Neuron (in vitro differentiated cells): ENCODE results near the gene CTF1.
A peak's percentile ranks its signal among the peaks of the same experiment; 100 is the strongest.

Source experiments
- H2AFZ ChIP-seq: one replicate; pipeline ENCODE4 v1.6.1; 2013; ENCODE audit warnings: low read depth, mild to moderate bottlenecking, inconsistent platforms, low read length, moderate library complexity
- H3K27me3 ChIP-seq: one replicate; pipeline ENCODE4 v1.6.1; 2013; ENCODE audit warnings: low read length; ENCODE audit not compliant: insufficient read depth
- H3K36me3 ChIP-seq: one replicate; pipeline ENCODE4 v1.6.1; 2013; ENCODE audit warnings: low read length; ENCODE audit not compliant: insufficient read depth
- H3K4me1 ChIP-seq: one replicate; pipeline ENCODE4 v1.6.1; 2013; ENCODE audit warnings: low read length; ENCODE audit not compliant: insufficient read depth
- H3K4me3 ChIP-seq: 2 replicates; pipeline ENCODE4 v1.5.1; 2013; ENCODE audit warnings: mild to moderate bottlenecking, low read length, moderate library complexity
- H3K9me3 ChIP-seq: one replicate; pipeline ENCODE4 v1.6.1; 2013; ENCODE audit warnings: low read length

Gene CTF1

DNA sequence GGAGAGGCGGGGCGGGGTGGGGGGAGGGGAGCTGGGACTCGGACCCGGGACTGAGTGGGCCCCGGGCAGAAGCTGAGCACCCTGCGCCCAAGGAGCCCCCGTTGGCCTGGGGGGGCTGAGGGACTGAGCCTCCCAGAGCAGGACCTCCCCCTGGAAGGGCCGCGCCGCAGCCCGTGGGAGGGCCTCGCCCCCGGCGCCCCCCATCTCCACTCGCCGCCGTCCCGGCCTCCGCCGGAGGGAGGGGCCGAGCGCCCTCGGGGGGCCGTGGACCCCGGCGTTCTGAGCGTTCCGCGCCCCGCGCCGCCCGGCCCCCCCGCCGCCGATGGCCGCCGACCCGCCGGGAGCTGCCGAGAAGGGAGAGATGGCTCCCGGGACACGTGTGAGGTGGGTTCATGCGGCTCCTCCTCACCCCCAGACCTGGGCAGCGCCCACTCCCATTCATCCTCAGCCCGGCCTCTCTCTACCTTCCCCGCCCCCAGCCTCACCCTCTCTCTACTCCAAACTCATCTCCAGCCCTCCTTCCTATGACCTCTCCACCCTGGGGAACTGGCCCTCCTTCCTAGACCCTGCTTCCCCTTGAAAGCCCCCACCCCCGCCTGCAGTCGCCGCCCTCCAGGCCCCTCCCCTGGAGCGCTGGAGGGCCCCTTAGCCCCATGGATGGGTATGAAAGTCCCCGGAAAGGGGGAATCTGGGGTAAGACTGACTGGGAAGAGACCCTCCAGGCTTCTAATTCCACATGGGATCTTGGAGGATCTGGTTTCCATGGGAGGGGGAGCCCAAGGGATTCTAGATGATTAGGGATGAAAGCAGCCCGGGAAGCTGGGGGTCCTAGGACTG, 27.9 kb downstream of the CTF1 start:
- peaks cover 26% of the 10 kb centered on the region for H3K36me3 ChIP-seq
- H3K4me1 ChIP-seq, result peaks cover 18% of the 10 kb centered on the region
- H3K27me3 ChIP-seq, result no peaks in the 10 kb centered on the region
- H3K9me3 ChIP-seq, result no peaks in the 10 kb centered on the region
- H3K4me3 ChIP-seq, result peak overlapping the region; percentile 56
- no peak overlapping the region for H2AFZ ChIP-seq

DNA sequence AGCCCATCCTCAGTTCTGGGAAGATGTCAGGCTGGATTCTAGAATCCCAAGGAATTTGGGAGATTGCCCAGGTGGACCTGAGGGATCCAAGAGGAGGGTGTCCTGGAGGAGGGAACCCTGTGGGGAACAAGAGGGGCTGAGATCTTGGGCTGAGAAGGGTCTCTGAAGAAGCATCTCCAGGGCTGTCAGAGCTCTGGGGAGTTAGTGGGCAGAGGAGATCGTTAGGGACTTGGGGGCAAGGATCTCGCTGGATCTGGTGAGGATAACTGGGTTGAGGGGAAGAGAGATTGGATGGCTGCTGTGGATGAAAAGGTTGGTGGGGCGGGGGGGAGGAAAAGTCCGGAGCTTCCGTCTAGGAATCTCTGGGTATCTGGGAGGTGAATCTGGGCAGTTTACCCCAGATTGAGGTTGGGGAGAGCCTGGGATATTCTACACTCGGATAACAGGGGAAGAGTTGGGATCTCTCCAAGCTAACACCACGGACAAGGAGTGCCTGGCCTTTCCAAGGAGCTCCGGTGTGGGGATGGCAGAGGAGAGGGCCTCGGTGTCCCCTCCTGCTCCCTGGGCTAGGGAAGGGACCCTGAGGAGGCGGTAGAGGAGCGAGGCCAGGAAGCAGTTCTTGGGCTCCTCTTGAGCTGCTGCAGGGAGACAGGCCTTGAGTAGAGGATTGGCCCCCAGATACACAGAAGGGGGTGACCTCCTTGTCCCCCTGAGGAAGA, 28.7 kb downstream of the CTF1 start:
- no peak overlapping the region for H2AFZ ChIP-seq
- H3K27me3 ChIP-seq, result no peaks in the 10 kb centered on the region

DNA sequence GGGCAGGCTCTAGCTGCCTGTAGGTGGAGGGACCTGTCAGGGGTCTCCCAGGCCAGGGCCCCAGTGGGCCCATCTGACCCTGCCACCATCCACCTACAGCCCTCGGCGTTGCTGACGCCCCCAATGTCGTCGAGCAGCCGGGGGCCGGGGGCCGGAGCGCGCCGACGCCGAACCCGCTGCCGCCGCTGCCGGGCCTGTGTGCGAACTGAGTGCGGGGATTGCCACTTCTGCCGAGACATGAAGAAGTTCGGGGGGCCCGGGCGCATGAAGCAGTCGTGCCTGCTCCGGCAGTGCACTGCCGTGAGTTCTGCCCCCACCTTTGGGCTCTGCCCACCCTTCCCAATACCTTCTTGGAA, 29.2 kb downstream of the CTF1 start:
- H3K27me3 ChIP-seq, result no peaks in the 10 kb centered on the region
- H3K36me3 ChIP-seq, result peaks cover 35% of the 10 kb centered on the region
- peaks cover 18% of the 10 kb centered on the region for H3K4me1 ChIP-seq
- no peaks in the 10 kb centered on the region for H3K9me3 ChIP-seq
- H3K4me3 ChIP-seq, result no peak overlapping the region
- no peak overlapping the region for H2AFZ ChIP-seq

More for the DNA sequence above, 28.7 kb downstream of the CTF1 start:
- Histone ChIP-seq H3K4me1 (peaks cover 18% of the 10 kb centered on the region), H3K4me3 (peak overlapping the region; percentile 56), H3K9me3 (no peaks in the 10 kb centered on the region), H3K36me3 (peaks cover 30% of the 10 kb centered on the region)

DNA sequence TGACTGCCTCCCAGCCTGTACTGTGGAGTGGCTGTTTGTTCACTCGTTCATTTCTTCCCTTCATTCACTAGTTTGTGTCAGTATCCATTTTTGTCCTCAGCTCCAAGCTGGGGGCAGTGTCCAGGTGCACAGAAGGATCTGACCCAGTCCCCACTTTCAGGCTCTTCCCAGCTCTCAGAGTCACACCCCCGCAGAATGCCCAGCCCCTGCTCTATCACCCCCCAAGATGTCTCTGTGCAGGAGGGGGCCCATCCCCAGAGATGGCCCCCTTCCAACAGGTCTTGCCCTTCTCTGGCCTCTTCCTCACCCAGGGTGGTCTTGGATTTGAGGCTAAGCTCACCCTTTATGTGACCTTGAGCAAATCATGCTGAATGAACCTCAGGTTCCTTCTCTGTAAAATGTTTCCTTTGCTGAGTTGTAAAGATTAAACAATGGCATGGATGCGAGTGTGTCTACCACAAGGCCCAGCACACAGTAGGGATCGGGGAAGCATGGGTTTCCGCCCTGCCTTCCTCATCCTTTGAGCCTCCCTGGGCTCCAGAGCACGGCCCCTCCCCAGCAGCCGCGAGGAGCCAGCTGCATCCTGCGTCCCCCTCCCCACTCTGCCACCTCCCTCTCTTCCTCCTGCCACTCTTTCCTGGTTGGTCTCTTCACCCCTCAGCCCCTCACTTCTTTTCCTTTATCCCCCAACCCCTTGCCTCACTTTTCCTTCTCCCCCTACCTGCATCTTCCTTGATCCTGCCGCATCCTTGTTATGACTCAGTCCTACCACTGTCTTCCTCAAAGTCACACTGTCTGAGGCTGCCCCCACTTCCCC, 29.8 kb downstream of the CTF1 start:
- no peaks in the 10 kb centered on the region for H3K27me3 ChIP-seq
- peaks cover 41% of the 10 kb centered on the region for H3K36me3 ChIP-seq
- H3K4me1 ChIP-seq, result peaks cover 18% of the 10 kb centered on the region
- H2AFZ ChIP-seq, result no peak overlapping the region
- no peak overlapping the region for H3K4me3 ChIP-seq
- no peaks in the 10 kb centered on the region for H3K9me3 ChIP-seq

DNA sequence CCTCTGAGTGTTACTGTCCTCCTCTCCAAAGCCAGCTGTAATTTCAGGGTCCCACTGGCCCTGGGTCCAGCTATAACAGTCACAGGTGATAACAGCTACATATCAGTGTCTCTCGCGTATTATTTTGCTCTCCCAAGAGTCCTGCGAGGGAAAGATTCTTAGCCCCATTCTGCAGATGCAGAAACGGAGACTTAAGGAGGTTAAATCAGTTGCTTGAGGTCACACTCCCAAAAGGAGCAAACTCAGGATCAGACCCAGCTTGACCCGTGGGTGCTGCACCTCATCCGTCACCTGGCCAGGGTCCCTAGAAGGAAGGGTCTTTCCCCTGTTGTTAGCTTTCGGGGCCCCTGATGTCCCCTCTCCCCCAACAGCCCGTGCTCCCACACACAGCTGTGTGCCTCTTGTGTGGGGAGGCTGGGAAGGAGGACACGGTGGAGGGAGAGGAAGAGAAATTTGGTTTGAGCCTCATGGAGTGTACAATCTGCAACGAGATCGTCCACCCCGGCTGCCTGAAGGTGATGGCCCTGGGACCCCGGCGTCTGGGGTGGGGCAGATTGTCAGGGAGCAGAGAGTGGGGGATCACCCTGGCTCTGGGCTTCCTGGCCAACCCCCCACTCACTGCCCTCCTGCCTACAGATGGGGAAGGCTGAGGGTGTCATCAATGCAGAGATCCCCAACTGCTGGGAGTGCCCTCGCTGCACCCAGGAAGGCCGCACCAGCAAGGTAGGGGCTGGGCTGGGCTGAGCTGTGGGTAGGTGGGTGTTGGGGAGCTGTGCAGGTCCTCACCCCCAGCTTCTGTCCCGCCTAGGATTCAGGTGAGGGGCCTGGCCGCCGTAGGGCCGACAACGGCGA, 30.7 kb downstream of the CTF1 start:
- Histone ChIP-seq H3K36me3 (peaks cover 49% of the 10 kb centered on the region), H3K4me1 (peaks cover 18% of the 10 kb centered on the region), H3K9me3 (no peaks in the 10 kb centered on the region), H3K4me3 (no peak overlapping the region), H2AFZ (no peak overlapping the region), H3K27me3 (no peaks in the 10 kb centered on the region)

DNA sequence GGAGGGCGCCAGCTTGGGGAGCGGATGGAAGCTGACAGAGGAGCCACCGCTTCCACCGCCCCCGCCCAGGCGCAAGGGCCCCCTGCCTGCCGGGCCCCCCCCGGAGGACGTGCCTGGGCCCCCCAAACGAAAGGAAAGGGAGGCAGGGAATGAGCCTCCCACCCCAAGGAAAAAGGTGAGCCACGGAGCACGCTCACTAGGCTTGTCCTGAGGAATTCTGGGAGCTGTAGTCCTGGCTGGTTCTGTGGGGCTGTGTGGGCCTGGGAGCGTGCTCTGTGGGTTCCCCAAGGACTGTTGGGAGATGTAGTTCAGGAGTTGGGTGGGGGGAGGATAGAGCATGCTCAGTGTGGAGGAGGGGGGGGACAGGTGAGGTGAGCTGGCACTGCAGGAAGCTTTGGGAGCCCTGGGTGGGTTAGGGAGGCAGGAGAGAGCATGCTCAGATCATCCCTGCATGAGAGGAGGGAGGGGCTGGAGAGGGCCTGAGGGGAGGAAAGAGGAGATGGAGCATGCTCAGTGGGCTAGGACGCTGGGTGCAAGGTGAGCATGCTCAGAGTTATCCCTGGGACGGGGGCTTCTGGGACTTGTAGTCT, 31.5 kb downstream of the CTF1 start:
- peaks cover 18% of the 10 kb centered on the region for H3K4me1 ChIP-seq
- peaks cover 54% of the 10 kb centered on the region for H3K36me3 ChIP-seq
- no peak overlapping the region for H2AFZ ChIP-seq
- no peaks in the 10 kb centered on the region for H3K9me3 ChIP-seq
- H3K27me3 ChIP-seq, result no peaks in the 10 kb centered on the region
- H3K4me3 ChIP-seq, result no peak overlapping the region

DNA sequence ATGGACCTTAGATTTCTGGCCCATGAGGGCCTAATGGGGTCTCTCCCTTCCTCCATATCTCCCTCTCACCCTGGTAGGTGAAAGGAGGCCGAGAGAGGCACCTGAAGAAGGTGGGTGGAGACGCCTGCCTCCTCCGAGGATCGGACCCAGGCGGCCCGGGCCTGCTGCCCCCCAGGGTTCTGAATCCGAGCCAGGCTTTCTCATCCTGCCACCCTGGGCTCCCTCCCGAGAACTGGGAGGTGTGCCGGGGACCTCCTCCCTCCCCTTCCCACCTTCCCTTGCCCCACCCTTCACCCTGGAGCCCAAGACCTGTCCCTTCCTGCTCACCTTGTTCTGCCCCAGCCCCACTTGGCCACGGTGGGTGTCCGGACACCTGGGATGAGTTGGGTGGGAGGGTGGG, 32.0 kb downstream of the CTF1 start:
- Histone ChIP-seq H2AFZ (no peak overlapping the region), H3K9me3 (no peaks in the 10 kb centered on the region), H3K27me3 (no peaks in the 10 kb centered on the region), H3K4me3 (no peak overlapping the region), H3K36me3 (peaks cover 54% of the 10 kb centered on the region), H3K4me1 (peaks cover 18% of the 10 kb centered on the region)

DNA sequence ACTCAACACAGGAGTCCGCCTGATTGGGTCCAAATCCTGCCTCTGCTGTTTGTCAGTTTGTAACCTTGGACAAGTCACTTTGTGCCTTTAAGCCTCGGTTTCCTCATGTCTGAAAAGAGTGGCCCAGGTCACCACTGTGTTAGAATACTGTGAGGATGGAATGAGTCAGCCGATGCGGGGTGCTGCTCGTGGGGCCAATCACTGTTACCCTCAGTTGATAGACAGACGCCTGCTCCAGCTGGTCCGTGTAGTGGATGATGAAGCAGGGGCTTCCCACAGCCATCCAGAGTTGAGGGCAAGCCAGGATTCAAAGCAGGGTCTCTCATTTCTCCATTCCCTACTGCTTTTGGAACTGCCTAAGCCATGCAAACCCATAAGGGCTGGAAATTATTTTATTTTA, 32.8 kb downstream of the CTF1 start:
- H3K27me3 ChIP-seq, result no peaks in the 10 kb centered on the region
- no peak overlapping the region for H3K4me3 ChIP-seq
- peaks cover 18% of the 10 kb centered on the region for H3K4me1 ChIP-seq
- no peaks in the 10 kb centered on the region for H3K9me3 ChIP-seq
- no peak overlapping the region for H2AFZ ChIP-seq
- peaks cover 57% of the 10 kb centered on the region for H3K36me3 ChIP-seq

DNA sequence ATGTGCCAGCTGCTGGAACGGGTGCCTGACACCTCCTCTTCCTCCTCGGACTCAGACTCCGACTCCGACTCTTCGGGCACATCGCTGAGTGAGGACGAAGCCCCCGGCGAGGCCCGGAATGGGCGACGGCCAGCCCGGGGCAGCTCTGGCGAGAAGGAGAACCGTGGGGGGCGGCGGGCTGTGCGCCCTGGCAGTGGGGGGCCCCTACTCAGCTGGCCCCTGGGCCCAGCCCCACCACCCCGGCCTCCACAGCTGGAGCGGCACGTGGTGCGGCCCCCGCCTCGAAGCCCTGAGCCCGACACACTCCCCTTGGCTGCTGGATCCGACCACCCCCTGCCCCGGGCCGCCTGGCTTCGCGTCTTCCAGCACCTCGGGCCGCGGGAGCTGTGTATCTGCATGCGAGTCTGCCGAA, 33.8 kb downstream of the CTF1 start:
- Histone ChIP-seq H3K4me3 (no peak overlapping the region), H3K9me3 (no peaks in the 10 kb centered on the region), H3K27me3 (no peaks in the 10 kb centered on the region), H3K4me1 (peaks cover 10% of the 10 kb centered on the region), H2AFZ (no peak overlapping the region), H3K36me3 (peaks cover 64% of the 10 kb centered on the region)

DNA sequence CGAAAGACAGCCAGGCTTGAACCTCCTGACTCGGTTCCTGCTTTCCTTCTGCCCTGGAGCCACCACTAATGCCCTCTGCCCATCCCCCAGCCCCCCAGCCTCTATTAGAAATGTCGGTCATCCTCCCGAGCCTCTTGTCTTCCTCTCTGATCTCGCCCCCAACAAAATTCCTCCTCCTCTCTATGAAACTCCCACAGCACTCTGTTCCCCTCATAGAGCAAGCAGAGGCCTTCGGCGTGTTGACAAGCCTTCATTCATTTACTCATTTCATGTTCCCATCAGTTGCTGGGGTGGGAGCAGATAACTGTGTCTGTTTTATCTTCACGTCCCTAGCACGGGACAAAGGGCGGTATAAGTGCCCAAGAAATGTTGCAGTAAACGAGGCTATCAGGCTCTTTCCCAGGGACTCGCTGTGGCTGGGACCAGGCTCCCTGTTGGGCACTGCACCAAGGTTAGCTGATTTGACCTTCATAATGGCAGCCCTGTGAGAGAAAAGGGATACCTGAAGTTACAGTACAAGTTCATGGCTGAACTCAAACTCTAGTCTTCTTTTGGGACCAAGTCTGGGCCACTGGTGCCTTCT, 34.7 kb downstream of the CTF1 start:
- H3K4me1 ChIP-seq, result peaks cover under 1% of the 10 kb centered on the region
- H3K36me3 ChIP-seq, result peaks cover 69% of the 10 kb centered on the region
- no peak overlapping the region for H3K4me3 ChIP-seq
- H3K27me3 ChIP-seq, result no peaks in the 10 kb centered on the region
- H2AFZ ChIP-seq, result no peak overlapping the region
- no peaks in the 10 kb centered on the region for H3K9me3 ChIP-seq

DNA sequence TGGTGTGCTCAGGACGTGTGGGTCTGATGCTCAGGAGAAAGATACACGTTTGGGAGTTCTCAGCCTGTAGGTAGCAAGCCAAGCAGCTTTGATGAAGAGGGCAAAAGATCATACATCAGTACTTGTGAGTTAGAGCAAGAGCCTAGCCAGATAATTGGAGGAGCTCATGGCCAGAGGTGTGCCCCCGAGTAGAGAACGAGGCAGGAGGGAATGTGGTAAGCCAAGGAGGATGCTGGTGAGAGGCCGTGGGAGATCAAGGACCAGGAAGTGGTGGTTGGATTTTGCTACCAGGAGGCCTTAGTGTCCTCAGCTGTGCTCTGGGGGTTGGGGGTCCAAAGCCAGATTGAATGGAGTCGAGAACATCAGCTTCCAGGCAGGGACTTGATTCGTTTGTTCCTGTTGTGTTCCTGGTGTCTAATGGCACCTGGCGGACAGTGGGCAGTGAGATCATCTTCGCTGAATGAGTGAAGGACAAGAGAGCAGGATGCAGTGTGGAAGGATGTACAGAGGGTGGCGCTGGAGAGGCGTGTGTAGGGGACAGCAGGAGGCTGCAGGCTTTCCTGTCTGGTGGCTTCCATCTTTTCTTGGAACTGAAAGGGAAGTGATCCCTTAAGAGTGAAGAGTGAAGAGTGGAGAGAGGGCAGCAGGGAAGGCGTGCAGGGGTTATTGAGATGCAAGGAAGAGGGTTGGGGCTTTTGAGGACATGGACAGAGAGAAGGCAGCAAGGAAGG, 38.6 kb downstream of the CTF1 start:
- no peaks in the 10 kb centered on the region for H3K9me3 ChIP-seq
- H3K27me3 ChIP-seq, result no peaks in the 10 kb centered on the region
- no peak overlapping the region for H3K4me3 ChIP-seq
- no peak overlapping the region for H2AFZ ChIP-seq
- peaks cover 60% of the 10 kb centered on the region for H3K36me3 ChIP-seq
- H3K4me1 ChIP-seq, result no peaks in the 10 kb centered on the region
